Tibial nerve (tissue), 4 donors: ENCODE measurements around the gene PIEZO2. TPM values are rescaled to one million over a fixed set of nuclear protein-coding genes. Genes with fewer than 3 reads are reported as not detected.
A peak's percentile ranks its signal among the peaks of the same experiment; 100 is the strongest.

ENCODE experiments used
- DNase-seq, 2 donors: peaks; one replicate each; pipeline ENCODE4 v3.0.0-alpha.2; 2019; ENCODE audit warnings: low spot score in 2 of 2
- H3K27ac ChIP-seq, 4 donors: fragments of 200-600 bp; sonication (generic) in 3 of 4; one replicate each; pipeline ENCODE4 v1.5.1; 2017 to 2019; ENCODE audit warnings: mild to moderate bottlenecking in 1 of 4
- H3K27me3 ChIP-seq, 2 donors: fragments of 200-600 bp; sonication (generic) in 1 of 2; one replicate each; pipeline versions ENCODE4 v1.5.1 to v1.6.0; 2017 to 2019
- H3K36me3 ChIP-seq, 3 donors: fragments of 200-600 bp; sonication (generic); one replicate each; pipeline ENCODE4 v1.5.1; 2018 to 2019
- H3K4me1 ChIP-seq, 4 donors: fragments of 200-600 bp; sonication (generic) in 3 of 4; one replicate each; pipeline ENCODE4 v1.5.1; 2017 to 2019
- H3K4me3 ChIP-seq, 4 donors: fragments of 200-600 bp; sonication (generic) in 3 of 4; one replicate each; pipeline ENCODE4 v1.5.1; 2017 to 2019; ENCODE audit warnings: mild to moderate bottlenecking in 1 of 4, moderate library complexity in 1 of 4
- H3K9me3 ChIP-seq, 4 donors: fragments of 200-600 bp; sonication (generic) in 3 of 4; one replicate each; pipeline ENCODE4 v1.5.1; 2017 to 2019
- EP300 ChIP-seq, 2 donors: sonication (generic); formaldehyde crosslinking; IDR thresholded peaks; one replicate each; pipeline ENCODE4 v1.6.1; 2017; ENCODE audit warnings: antibody characterized with exemption in 2 of 2, mild to moderate bottlenecking in 1 of 2
- POLR2A ChIP-seq, 2 donors: fragments of 450-650 bp; IDR thresholded peaks; one replicate each; pipeline ENCODE4 v1.6.1; 2017; ENCODE audit warnings: antibody characterized with exemption in 2 of 2, mild to moderate bottlenecking in 2 of 2, moderate library complexity in 2 of 2
- WGBS, 2 donors: methylation state at CpG; one replicate each; pipeline ENCODE4 v1.1.5; 2018; 5-methylcytosine and 5-hydroxymethylcytosine counted together
- total RNA-seq, 4 donors: library from RNA; depleted of rRNA; stranded (reverse); fragments of >200 nt; gene quantifications; one replicate each; pipeline ENCODE4 v1.1.0, GENCODE V29; 2016
- TF ChIP-seq, protein P1 (sequence below), 5 experiments: fragments of 200-600 bp in 3 of 5; fragments of 450-650 bp in 2 of 5; sonication (generic) in 3 of 5; IDR thresholded peaks; one replicate each; pipeline ENCODE4 v1.5.1; 2016 to 2019; ENCODE audit warnings: antibody characterized with exemption in 5 of 5, mild to moderate bottlenecking in 3 of 5, moderate library complexity in 2 of 5

PIEZO2 gene
- total RNA-seq, 4 donors from 2014 or later = 17.0 to 27.7 (median 22.3) TPM

DNA sequence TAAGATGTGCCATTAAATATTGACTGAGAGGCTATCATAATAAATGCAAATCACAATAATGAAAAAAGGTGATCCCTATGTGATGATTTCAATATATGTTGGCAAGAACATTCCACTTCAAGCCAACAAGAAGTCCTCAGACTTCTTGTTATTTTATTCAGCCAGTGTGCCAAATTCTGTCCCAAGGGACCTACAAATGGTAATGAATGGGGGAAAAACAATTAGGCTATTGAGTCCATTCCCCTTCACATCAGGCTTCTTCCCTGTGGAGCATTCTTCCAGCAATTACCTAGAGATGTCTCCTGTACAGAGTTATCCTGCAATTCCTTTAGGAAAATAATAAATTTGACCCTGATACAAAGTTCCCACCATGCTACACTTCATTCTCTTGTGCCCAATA, 144.4 kb downstream of the PIEZO2 start:
- H3K36me3 ChIP-seq = no peaks in the 10 kb centered on the region
- peaks cover 0 to 18% (median 0%) of the 10 kb centered on the region in 4 donors for H3K4me1 ChIP-seq
- no peak for TF ChIP-seq EP300 (IDR thresholded peaks at IDR 0.05)
- TF ChIP-seq POLR2A (IDR thresholded peaks at IDR 0.05) = no peak
- TF ChIP-seq, protein P1, sequence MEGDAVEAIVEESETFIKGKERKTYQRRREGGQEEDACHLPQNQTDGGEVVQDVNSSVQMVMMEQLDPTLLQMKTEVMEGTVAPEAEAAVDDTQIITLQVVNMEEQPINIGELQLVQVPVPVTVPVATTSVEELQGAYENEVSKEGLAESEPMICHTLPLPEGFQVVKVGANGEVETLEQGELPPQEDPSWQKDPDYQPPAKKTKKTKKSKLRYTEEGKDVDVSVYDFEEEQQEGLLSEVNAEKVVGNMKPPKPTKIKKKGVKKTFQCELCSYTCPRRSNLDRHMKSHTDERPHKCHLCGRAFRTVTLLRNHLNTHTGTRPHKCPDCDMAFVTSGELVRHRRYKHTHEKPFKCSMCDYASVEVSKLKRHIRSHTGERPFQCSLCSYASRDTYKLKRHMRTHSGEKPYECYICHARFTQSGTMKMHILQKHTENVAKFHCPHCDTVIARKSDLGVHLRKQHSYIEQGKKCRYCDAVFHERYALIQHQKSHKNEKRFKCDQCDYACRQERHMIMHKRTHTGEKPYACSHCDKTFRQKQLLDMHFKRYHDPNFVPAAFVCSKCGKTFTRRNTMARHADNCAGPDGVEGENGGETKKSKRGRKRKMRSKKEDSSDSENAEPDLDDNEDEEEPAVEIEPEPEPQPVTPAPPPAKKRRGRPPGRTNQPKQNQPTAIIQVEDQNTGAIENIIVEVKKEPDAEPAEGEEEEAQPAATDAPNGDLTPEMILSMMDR (IDR thresholded peaks at IDR 0.05) = no peak
- DNase-seq = peak in 1 of 2 donors; percentile 26
- no peak overlapping the region for H3K27ac ChIP-seq
- H3K4me3 ChIP-seq = no peak overlapping the region
- no peaks in the 10 kb centered on the region for H3K9me3 ChIP-seq
- no peaks in the 10 kb centered on the region for H3K27me3 ChIP-seq

DNA sequence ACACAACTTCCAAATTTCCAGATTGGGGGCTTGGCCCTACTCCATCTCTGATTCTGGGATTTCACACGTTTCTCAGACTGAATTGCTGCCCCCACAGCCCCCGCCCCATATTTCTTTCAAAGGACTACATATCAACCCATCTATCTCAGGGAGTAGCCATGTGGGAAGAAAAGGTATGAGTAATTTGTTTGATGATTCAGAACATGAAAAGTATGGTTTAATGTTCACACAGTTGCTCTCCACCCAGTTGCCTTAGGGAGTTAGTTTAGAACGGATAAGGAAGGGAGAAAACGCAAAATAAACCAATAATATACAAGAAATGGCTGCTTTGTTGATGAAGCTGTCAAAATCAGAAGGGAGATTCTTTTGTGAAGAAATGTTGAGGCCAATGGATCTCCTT, 145.1 kb downstream of the PIEZO2 start:
- no peak for TF ChIP-seq EP300 (IDR thresholded peaks at IDR 0.05)
- no peak for TF ChIP-seq POLR2A (IDR thresholded peaks at IDR 0.05)
- TF ChIP-seq, protein P1 (IDR thresholded peaks at IDR 0.05) = no peak
- H3K27me3 ChIP-seq = no peaks in the 10 kb centered on the region
- 86% methylated on average over 4 of the region's 4 CpGs for WGBS, 2 donors
- H3K36me3 ChIP-seq = no peaks in the 10 kb centered on the region
- no peak for DNase-seq
- H3K4me3 ChIP-seq = no peak overlapping the region
- H3K9me3 ChIP-seq = no peaks in the 10 kb centered on the region
- no peak overlapping the region for H3K27ac ChIP-seq
- H3K4me1 ChIP-seq = peaks cover 0 to 18% (median 0%) of the 10 kb centered on the region in 4 donors

DNA sequence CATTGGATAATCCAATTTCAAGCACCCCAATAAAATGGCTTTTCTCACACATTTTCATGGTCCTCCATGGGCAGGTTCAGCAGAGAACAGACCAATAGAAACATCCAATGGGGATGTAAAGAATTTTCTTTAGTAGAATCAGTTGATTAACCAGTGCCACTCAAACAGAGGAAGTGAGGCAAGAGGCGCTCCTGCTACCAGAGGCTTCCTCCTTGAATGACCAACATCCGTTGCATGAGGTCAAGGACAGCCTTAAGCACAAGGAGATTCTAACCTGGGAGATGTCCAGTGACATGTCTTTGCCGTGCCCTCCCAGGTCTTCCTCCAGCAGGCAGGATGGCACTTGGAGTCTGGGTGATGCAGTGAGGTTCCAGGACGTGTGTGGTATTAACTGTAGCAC, 146.6 kb downstream of the PIEZO2 start:
- Histone ChIP-seq H3K4me3 (no peak overlapping the region), H3K27me3 (no peaks in the 10 kb centered on the region), H3K9me3 (peaks cover 0 to 5% (median 2%) of the 10 kb centered on the region in 4 donors), H3K4me1 (peaks cover 0 to 18% (median 0%) of the 10 kb centered on the region in 4 donors), H3K36me3 (no peaks in the 10 kb centered on the region), H3K27ac (no peak overlapping the region)
- no peak for DNase-seq
- TF ChIP-seq, protein P1 (IDR thresholded peaks at IDR 0.05) = no peak
- TF ChIP-seq POLR2A (IDR thresholded peaks at IDR 0.05) (no peak), EP300 (IDR thresholded peaks at IDR 0.05) (no peak)
- 74 to 91% methylated on average over 4 of the region's 4 CpGs for WGBS, 2 donors

DNA sequence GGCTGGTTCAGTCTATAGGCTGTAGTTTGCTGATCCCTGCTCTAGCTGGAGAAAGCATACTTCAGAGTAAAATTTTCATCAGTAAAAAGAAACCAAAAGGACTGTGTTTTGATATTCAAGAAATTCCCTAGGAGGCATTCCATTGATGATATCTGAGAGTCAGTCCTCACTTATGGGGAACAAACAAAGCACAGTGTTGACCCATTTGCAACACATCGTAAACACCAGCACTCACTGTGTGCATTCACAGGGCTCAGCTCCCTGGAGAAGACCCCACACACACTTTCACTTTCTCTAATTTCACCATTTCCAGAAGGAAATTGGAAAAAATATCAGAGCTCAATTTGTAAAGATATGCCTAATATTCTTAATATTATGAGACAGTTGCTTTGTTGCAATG, 147.1 kb downstream of the PIEZO2 start:
- WGBS, 2 donors = 48 to 54% methylated on average over 1 of the region's 1 CpG
- H3K9me3 ChIP-seq = peaks cover 0 to 9% (median 4%) of the 10 kb centered on the region in 4 donors
- TF ChIP-seq POLR2A (IDR thresholded peaks at IDR 0.05) (no peak), EP300 (IDR thresholded peaks at IDR 0.05) (no peak)
- TF ChIP-seq, protein P1 (IDR thresholded peaks at IDR 0.05) = no peak
- H3K27ac ChIP-seq = no peak overlapping the region
- no peaks in the 10 kb centered on the region for H3K36me3 ChIP-seq
- H3K4me1 ChIP-seq = peaks cover 0 to 18% (median 0%) of the 10 kb centered on the region in 4 donors
- H3K27me3 ChIP-seq = no peaks in the 10 kb centered on the region
- H3K4me3 ChIP-seq = no peak overlapping the region
- DNase-seq = no peak

DNA sequence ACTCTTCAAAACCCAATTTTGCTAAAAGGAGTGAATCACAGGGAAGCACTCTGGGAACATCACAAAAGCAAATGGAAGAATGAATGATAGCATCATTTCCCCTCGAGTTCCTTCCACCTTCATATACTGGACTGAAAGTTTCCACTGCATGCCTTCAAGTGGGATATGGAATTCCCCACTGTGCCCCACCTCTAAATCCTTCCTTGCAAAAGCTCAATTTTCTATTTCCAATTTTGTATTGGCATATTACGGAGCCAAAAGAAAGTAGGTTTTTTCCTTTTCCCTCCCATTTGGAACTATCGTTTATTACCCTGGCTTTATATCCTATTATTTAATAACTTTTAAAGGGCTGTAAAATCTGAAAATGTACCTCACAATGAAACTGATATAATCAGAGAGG, 149.3 kb downstream of the PIEZO2 start:
- Histone ChIP-seq H3K4me1 (peaks cover 0 to 7% (median 0%) of the 10 kb centered on the region in 4 donors), H3K27ac (no peak overlapping the region), H3K27me3 (no peaks in the 10 kb centered on the region), H3K4me3 (no peak overlapping the region), H3K36me3 (no peaks in the 10 kb centered on the region), H3K9me3 (peaks cover 0 to 14% (median 4%) of the 10 kb centered on the region in 4 donors)
- DNase-seq = no peak
- WGBS, 2 donors = 80% methylated on average over 3 of the region's 3 CpGs
- TF ChIP-seq EP300 (IDR thresholded peaks at IDR 0.05) (no peak), POLR2A (IDR thresholded peaks at IDR 0.05) (no peak)
- TF ChIP-seq, protein P1 (IDR thresholded peaks at IDR 0.05) = no peak
